Endothelial cell of umbilical vein (primary cell): Measurements from ENCODE around the gene TRMT2A. TPM values are rescaled to one million over a fixed set of nuclear protein-coding genes. Genes with fewer than 3 reads are reported as not detected.

Experiments used
- BruUV-seq: library from RNA; stranded (reverse); fragments of 400-500 nt; replicated peaks from 2 replicates; lab custom pipeline; 2021; lab: Mats Ljungman, UMichigan
- CTCF ChIA-PET: fragments of 300-600, 350-600 bp; sonication (Branson Sonifier 250); formaldehyde crosslinking; loops from one replicate; lab custom pipeline; 2021; ENCODE audit warnings: antibody characterized with exemption, inconsistent platforms; lab: Charles Lee
- POLR2A ChIA-PET: fragments of 300-600, 350-600 bp; sonication (Branson Sonifier 250); formaldehyde crosslinking; loops from one replicate; lab custom pipeline; 2021; ENCODE audit warnings: antibody characterized with exemption, inconsistent platforms; lab: Charles Lee
- DNase-seq: peaks from one replicate; pipeline ENCODE4 v3.0.0-alpha.2; 2011; ENCODE audit warnings: low read depth, low spot score
- FAIRE-seq: peaks from 2 replicates; lab custom pipeline; 2011; peaks lifted over from hg19 to GRCh38; lab: Jason Lieb, UNC
- H2AFZ ChIP-seq: 2 replicates; pipeline ENCODE4 v1.6.0; 2012; ENCODE audit warnings: low read depth, low read length, control low read depth, inconsistent platforms
- H3K27ac ChIP-seq: 2 replicates; pipeline ENCODE4 v1.5.1; 2011; ENCODE audit warnings: low read depth, mild to moderate bottlenecking, control low read depth, low read length, moderate library complexity; ENCODE audit not compliant: insufficient read depth
- H3K27me3 ChIP-seq, 2 experiments: 2 replicates each; pipeline versions ENCODE4 v1.6.0 to v1.6.1; 2011; ENCODE audit warnings: low read length in 2 of 2, mixed read lengths in 1 of 2; ENCODE audit not compliant: control insufficient read depth in 2 of 2, insufficient read depth in 2 of 2
- H3K36me3 ChIP-seq, 2 experiments: 2 replicates in 1 of 2; 3 replicates in 1 of 2; pipeline ENCODE4 v1.5.1; 2011; ENCODE audit warnings: low read length in 2 of 2, mild to moderate bottlenecking in 1 of 2, moderate library complexity in 1 of 2; ENCODE audit not compliant: control insufficient read depth in 2 of 2, insufficient read depth in 2 of 2; ENCODE audit errors: extremely low read depth in 1 of 2
- H3K4me1 ChIP-seq: 3 replicates; pipeline ENCODE4 v1.5.1; 2011; ENCODE audit warnings: mild to moderate bottlenecking, low read length; ENCODE audit not compliant: control insufficient read depth, insufficient read depth; ENCODE audit errors: extremely low read depth
- H3K4me2 ChIP-seq: 2 replicates; pipeline ENCODE4 v1.6.1; 2011; ENCODE audit warnings: low read length, control low read depth, mixed read lengths; ENCODE audit not compliant: insufficient read depth
- H3K4me3 ChIP-seq, 3 experiments: fragments of 200-600 bp in 1 of 3; sonication (generic), shearing (Covaris generic) in 1 of 3; replicated peaks in 1 of 3; 2 replicates each; pipeline ENCODE4 v1.5.1; 2011 to 2016; ENCODE audit warnings: control low read depth in 3 of 3, low read length in 3 of 3, mild to moderate bottlenecking in 2 of 3, inconsistent platforms in 1 of 3, low read depth in 1 of 3, moderate library complexity in 1 of 3; ENCODE audit not compliant: insufficient read depth in 1 of 3
- H3K79me2 ChIP-seq: 2 replicates; pipeline ENCODE4 v1.6.0; 2012; ENCODE audit warnings: low read length, inconsistent platforms; ENCODE audit not compliant: control insufficient read depth, insufficient read depth
- H3K9ac ChIP-seq: replicated peaks from 2 replicates; pipeline ENCODE3; 2011; ENCODE audit warnings: low read length, control low read depth; ENCODE audit not compliant: insufficient read depth; ENCODE audit errors: extremely low read depth
- H3K9me1 ChIP-seq: replicated peaks from 3 replicates; pipeline ENCODE4 v1.6.0; 2011; ENCODE audit warnings: mild to moderate bottlenecking, low read length; ENCODE audit not compliant: control insufficient read depth, insufficient read depth; ENCODE audit errors: extremely low read depth
- H3K9me3 ChIP-seq: replicated peaks from 2 replicates; pipeline ENCODE4 v1.5.1; 2012; ENCODE audit warnings: low read length, inconsistent platforms; ENCODE audit not compliant: control insufficient read depth, insufficient read depth
- H4K20me1 ChIP-seq: replicated peaks from 2 replicates; pipeline ENCODE3; 2011; ENCODE audit warnings: mild to moderate bottlenecking, low read length; ENCODE audit not compliant: control insufficient read depth, insufficient read depth; ENCODE audit errors: extremely low read depth
- EZH2 ChIP-seq: IDR thresholded peaks from 2 replicates; pipeline ENCODE4 v1.6.1; 2012; ENCODE audit warnings: borderline replicate concordance, low read depth, mild to moderate bottlenecking, moderate library complexity, low read length, inconsistent platforms; ENCODE audit not compliant: severe bottlenecking
- FOS ChIP-seq: IDR thresholded peaks from 2 replicates; pipeline ENCODE4 v1.6.1; 2011; ENCODE audit warnings: mild to moderate bottlenecking, low read length, moderate library complexity, borderline replicate concordance; ENCODE audit not compliant: insufficient read depth
- GATA2 ChIP-seq: IDR thresholded peaks from 2 replicates; pipeline ENCODE4 v1.7.0; 2011; ENCODE audit warnings: low read depth, mild to moderate bottlenecking, moderate library complexity, mixed read lengths, low read length; ENCODE audit not compliant: insufficient read length, insufficient read depth
- JUN ChIP-seq: IDR thresholded peaks from 2 replicates; pipeline ENCODE4 v1.6.1; 2011; ENCODE audit warnings: borderline replicate concordance, low read depth; ENCODE audit not compliant: insufficient read length, insufficient read depth
- MYC ChIP-seq: IDR thresholded peaks from one replicate; pipeline ENCODE4 v1.6.1; 2011; ENCODE audit warnings: mild to moderate bottlenecking, low read depth, low read length
- POLR2A ChIP-seq: IDR thresholded peaks from 2 replicates; pipeline ENCODE4 v1.6.1; 2012; ENCODE audit warnings: low read depth, mild to moderate bottlenecking, control low read depth, low read length
- POLR2AphosphoS5 ChIP-seq: IDR thresholded peaks from 2 replicates; pipeline ENCODE4 v1.6.1; 2012; ENCODE audit warnings: low read depth, mild to moderate bottlenecking, control low read depth, low read length, moderate library complexity; ENCODE audit not compliant: insufficient read depth
- dilution Hi-C: fragments of 300-500 bp; cut with MboI; formaldehyde crosslinking; loops from one replicate; pipeline ENCODE4 v1.15.0; 2019; ENCODE audit warnings: low sequenced_read_pairs; ENCODE audit not compliant: extremely low pct_ligation_motif_present
- intact Hi-C: fragments of 100-400 bp; cut with micrococcal nuclease; formaldehyde crosslinking; loops from one replicate; pipeline ENCODE4 v1.10.0; 2022
- polyA plus RNA-seq, 4 experiments: library from polyadenylated mRNA; depleted of rRNA in 3 of 4; stranded (reverse) in 3 of 4; unstranded in 1 of 4; fragments of >200 nt; gene quantifications; 2 replicates each; pipeline versions ENCODE4 v1.2.1 to v1.2.3, GENCODE V29; 2011 to 2012; ENCODE audit warnings: missing spikeins in 1 of 4
- total RNA-seq: library from RNA; stranded (reverse); gene quantifications from 2 replicates; pipeline ENCODE4 v1.2.3, GENCODE V29; 2021
- TF ChIP-seq, protein P1 (sequence below): IDR thresholded peaks from 2 replicates; pipeline ENCODE4 v1.6.1; 2011; ENCODE audit not compliant: insufficient read depth, insufficient read length
- TF ChIP-seq, protein P2 (sequence below), 2 donors: IDR thresholded peaks; 1 replicate in 1 of 2; 2 replicates in 1 of 2; pipeline ENCODE4 v1.5.1; 2011; ENCODE audit warnings: low read length in 2 of 2, mild to moderate bottlenecking in 2 of 2, moderate library complexity in 2 of 2, control low read depth in 1 of 2, inconsistent platforms in 1 of 2, low read depth in 1 of 2; ENCODE audit not compliant: insufficient read depth in 1 of 2; ENCODE audit errors: extremely low read depth in 1 of 2

TRMT2A gene
- total and polyA plus RNA-seq, 2 donors (not counting 3 experiments of a cell fraction or from before 2014, with no cell fraction given): 51.2 to 61.9 TPM

DNA sequence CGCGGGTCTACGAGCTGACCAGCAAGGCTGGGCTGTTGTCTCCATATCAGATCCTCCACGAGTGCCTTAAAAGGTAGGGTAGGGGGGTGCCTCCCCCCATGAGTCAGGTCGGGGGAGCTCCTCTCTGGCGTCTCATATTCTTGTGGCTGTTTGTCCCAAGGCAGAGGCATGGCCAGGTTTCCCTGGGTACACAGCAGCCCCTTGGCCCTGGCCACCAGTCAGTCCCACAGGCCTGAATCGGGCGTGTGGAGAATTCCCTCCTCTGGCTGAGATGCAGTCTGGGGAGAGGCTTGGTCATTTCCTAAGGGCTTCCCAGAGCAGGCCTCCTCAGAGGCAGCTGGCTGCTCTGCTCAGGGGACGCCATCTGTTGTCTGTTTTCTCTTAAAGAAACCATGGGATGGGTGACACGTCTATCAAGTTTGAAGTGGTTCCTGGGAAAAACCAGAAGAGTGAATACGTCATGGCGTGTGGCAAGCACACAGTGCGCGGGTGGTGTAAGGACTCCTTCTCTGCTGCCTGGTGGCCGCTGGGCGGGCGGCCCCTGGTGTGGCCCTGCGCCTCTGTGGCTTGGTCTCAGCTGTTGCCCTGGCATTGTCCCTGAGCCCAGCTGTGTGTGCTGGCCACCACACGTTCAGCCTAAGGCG lies 10.7 kb downstream of the TRMT2A start:
- peaks cover 16 to 73% of the 10 kb centered on the region in 2 experiments for H3K36me3 ChIP-seq
- intact Hi-C loops (no loop called here), dilution Hi-C loops (no loop called here)
- H3K4me2 ChIP-seq: no peak overlapping the region
- DNase-seq: no peak
- POLR2A ChIA-PET: no interaction called here
- no peak for FAIRE-seq
- H3K4me1 ChIP-seq: no peaks in the 10 kb centered on the region
- peaks cover 22% of the 10 kb centered on the region for H3K79me2 ChIP-seq
- no peak for TF ChIP-seq MYC
- H3K9ac ChIP-seq: no peak overlapping the region
- no peak overlapping the region for H3K4me3 ChIP-seq
- CTCF ChIA-PET: interaction anchor here (1.1 to 1.5 kb wide), 2 partner anchors 18 to 383 kb away, joined by 3 read pairs; partner anchors contain the start of gene GP1BB
- no TSS peak for BruUV-seq
- no peaks in the 10 kb centered on the region for H3K9me1 ChIP-seq
- no peaks in the 10 kb centered on the region for H3K27me3 ChIP-seq
- H2AFZ ChIP-seq: no peak overlapping the region
- no peaks in the 10 kb centered on the region for H3K9me3 ChIP-seq
- H4K20me1 ChIP-seq: no peaks in the 10 kb centered on the region
- no peak overlapping the region for H3K27ac ChIP-seq

DNA sequence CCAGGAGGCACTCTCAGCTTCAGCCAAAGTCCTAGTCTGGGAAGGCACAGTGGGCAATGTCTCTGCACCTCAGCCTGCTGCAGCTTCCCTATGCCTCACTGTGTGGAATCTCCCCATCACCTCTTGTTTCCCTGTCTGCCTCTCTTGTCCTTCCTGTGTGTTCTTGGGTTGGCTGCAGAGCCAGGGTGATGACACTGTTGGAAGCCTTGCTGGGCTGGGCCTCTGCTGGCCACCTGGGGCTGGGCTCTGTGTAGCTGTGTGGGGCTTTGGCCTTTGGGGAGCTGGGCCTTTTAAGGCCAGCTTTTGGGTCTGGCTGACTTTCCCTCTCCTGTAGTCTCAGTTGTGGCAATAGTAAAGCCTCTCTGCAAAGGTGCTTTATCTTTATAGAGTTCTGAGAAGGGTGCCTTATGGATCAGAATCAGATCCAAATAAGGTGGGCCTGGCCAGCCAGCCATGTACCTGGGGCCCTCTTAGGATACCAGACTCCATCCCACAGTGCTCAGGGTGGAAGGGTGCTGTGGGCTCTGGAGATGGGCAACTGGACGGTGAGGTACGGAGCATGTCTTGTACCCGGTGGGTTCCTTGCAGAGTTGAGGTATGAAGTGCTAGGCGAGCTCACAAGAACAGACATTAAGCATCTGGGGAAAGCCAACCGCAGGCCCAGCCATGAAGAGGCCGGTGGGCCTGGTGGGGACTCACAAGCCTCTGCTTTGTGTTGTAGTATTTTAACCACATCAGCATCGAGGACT lies 11.4 kb downstream of the TRMT2A start:
- H3K9me1 ChIP-seq: no peaks in the 10 kb centered on the region
- DNase-seq (no peak), FAIRE-seq (no peak)
- intact Hi-C loops: no loop called here
- TF ChIP-seq FOS (no peak), MYC (no peak), JUN (no peak), EZH2 (no peak), POLR2AphosphoS5 (no peak), POLR2A (no peak), GATA2 (no peak)
- TF ChIP-seq, protein P1, sequence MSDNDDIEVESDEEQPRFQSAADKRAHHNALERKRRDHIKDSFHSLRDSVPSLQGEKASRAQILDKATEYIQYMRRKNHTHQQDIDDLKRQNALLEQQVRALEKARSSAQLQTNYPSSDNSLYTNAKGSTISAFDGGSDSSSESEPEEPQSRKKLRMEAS: no peak
- TF ChIP-seq, protein P2, sequence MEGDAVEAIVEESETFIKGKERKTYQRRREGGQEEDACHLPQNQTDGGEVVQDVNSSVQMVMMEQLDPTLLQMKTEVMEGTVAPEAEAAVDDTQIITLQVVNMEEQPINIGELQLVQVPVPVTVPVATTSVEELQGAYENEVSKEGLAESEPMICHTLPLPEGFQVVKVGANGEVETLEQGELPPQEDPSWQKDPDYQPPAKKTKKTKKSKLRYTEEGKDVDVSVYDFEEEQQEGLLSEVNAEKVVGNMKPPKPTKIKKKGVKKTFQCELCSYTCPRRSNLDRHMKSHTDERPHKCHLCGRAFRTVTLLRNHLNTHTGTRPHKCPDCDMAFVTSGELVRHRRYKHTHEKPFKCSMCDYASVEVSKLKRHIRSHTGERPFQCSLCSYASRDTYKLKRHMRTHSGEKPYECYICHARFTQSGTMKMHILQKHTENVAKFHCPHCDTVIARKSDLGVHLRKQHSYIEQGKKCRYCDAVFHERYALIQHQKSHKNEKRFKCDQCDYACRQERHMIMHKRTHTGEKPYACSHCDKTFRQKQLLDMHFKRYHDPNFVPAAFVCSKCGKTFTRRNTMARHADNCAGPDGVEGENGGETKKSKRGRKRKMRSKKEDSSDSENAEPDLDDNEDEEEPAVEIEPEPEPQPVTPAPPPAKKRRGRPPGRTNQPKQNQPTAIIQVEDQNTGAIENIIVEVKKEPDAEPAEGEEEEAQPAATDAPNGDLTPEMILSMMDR (IDR thresholded peaks at IDR 0.05; ENCODE audit: extremely low read depth in 1 of 2, insufficient read depth in 1 of 2, low read depth in 1 of 2, low read length in 2 of 2): no peak
- no peak overlapping the region for H3K4me2 ChIP-seq
- no TSS peak for BruUV-seq
- CTCF ChIA-PET: interaction anchor here (1.1 kb wide), 1 partner anchor 18 kb away, joined by 3 read pairs; no protein-coding TSS in a partner anchor
- no peak overlapping the region for H3K27ac ChIP-seq
- H2AFZ ChIP-seq: no peak overlapping the region
- H3K79me2 ChIP-seq: peaks cover 27% of the 10 kb centered on the region
- POLR2A ChIA-PET: no interaction called here
- peaks cover 17 to 74% of the 10 kb centered on the region in 2 experiments for H3K36me3 ChIP-seq
- H4K20me1 ChIP-seq: no peaks in the 10 kb centered on the region
- no peaks in the 10 kb centered on the region for H3K27me3 ChIP-seq
- H3K4me1 ChIP-seq: no peaks in the 10 kb centered on the region
- H3K9ac ChIP-seq: no peak overlapping the region
- no peaks in the 10 kb centered on the region for H3K9me3 ChIP-seq
- dilution Hi-C loops: no loop called here
- no peak overlapping the region for H3K4me3 ChIP-seq
